H1 (cell line): ENCODE results near the gene VDR. TPM values are rescaled to one million over a fixed set of nuclear protein-coding genes. Genes with fewer than 3 reads are reported as not detected.

Experiments
- CTCF ChIA-PET: fragments of 300-600 bp; sonication (Branson Sonifier 250); formaldehyde crosslinking; loops from one replicate; lab custom pipeline; 2021; ENCODE audit not compliant: partially characterized antibody; lab: Charles Lee
- POLR2A ChIA-PET: fragments of 300-600 bp; sonication (Branson Sonifier 250); formaldehyde crosslinking; loops from one replicate; lab custom pipeline; 2021; ENCODE audit warnings: inconsistent platforms; ENCODE audit not compliant: partially characterized antibody; lab: Charles Lee
- DNase-seq, 2 experiments: peaks; one replicate each; pipeline versions ENCODE4 v3.0.0 to v3.0.0-alpha.2; 2010 to 2022; ENCODE audit warnings: low spot score in 2 of 2, low read depth in 1 of 2, mixed read lengths in 1 of 2
- FAIRE-seq: peaks from 2 replicates; lab custom pipeline; 2011; peaks lifted over from hg19 to GRCh38; lab: Jason Lieb, UNC
- H2AFZ ChIP-seq: 2 replicates; pipeline ENCODE4 v1.8.1; 2012; ENCODE audit warnings: low read length, inconsistent platforms
- H2AK5ac ChIP-seq: 2 replicates; pipeline ENCODE4 v1.6.1; 2013; ENCODE audit warnings: low read depth, low read length
- H2BK120ac ChIP-seq: replicated peaks from 2 replicates; pipeline ENCODE3; 2013; ENCODE audit warnings: low read depth, low read length, inconsistent platforms
- H2BK12ac ChIP-seq: 2 replicates; pipeline ENCODE4 v1.6.1; 2013; ENCODE audit warnings: low read depth, low read length
- H2BK15ac ChIP-seq: 2 replicates; pipeline ENCODE4 v1.6.1; 2013; ENCODE audit warnings: low read length
- H2BK20ac ChIP-seq: 2 replicates; pipeline ENCODE4 v1.6.1; 2013; ENCODE audit warnings: low read length
- H2BK5ac ChIP-seq: 2 replicates; pipeline ENCODE4 v1.6.1; 2013; ENCODE audit warnings: low read depth, low read length
- H3K14ac ChIP-seq: 2 replicates; pipeline ENCODE4 v1.6.1; 2013; ENCODE audit warnings: inconsistent platforms; ENCODE audit not compliant: insufficient read length
- H3K18ac ChIP-seq: 2 replicates; pipeline ENCODE4 v1.6.1; 2013; ENCODE audit warnings: low read length; ENCODE audit errors: extremely low read depth
- H3K23ac ChIP-seq: 2 replicates; pipeline ENCODE4 v1.6.1; 2013; ENCODE audit warnings: inconsistent platforms; ENCODE audit not compliant: insufficient read length
- H3K23me2 ChIP-seq: 2 replicates; pipeline ENCODE4 v1.6.1; 2013; ENCODE audit warnings: low read depth, low read length
- H3K27ac ChIP-seq: 2 replicates; pipeline ENCODE4 v1.6.1; 2011; ENCODE audit warnings: low read depth, low read length, inconsistent platforms
- H3K27me3 ChIP-seq, 4 experiments: replicated peaks in 1 of 4; 1 replicate in 1 of 4; 2 replicates in 3 of 4; pipeline versions ENCODE4 v1.6.1 to v1.8.1; 2011 to 2013; ENCODE audit warnings: low read length in 3 of 4, mild to moderate bottlenecking in 3 of 4, inconsistent platforms in 2 of 4, mixed read lengths in 2 of 4, moderate library complexity in 1 of 4; ENCODE audit not compliant: control insufficient read depth in 3 of 4, insufficient read depth in 3 of 4; ENCODE audit errors: extremely low read depth in 1 of 4
- H3K36me3 ChIP-seq, 4 experiments: 2 replicates each; pipeline versions ENCODE4 v1.6.1 to v1.8.1; 2011 to 2013; ENCODE audit warnings: mild to moderate bottlenecking in 4 of 4, low read length in 3 of 4, moderate library complexity in 2 of 4, control low read depth in 1 of 4, inconsistent platforms in 1 of 4; ENCODE audit not compliant: insufficient read depth in 4 of 4, control insufficient read depth in 2 of 4
- H3K4ac ChIP-seq: replicated peaks from 2 replicates; pipeline ENCODE3; 2013; ENCODE audit warnings: low read length, low read depth, mixed read lengths, inconsistent platforms; ENCODE audit not compliant: insufficient read length
- H3K4me1 ChIP-seq, 4 experiments: replicated peaks in 1 of 4; 1 replicate in 1 of 4; 2 replicates in 3 of 4; pipeline versions ENCODE4 v1.6.1 to v1.8.1; 2011 to 2013; ENCODE audit warnings: low read length in 3 of 4, inconsistent platforms in 2 of 4, mixed read lengths in 1 of 4; ENCODE audit not compliant: insufficient read depth in 4 of 4, control insufficient read depth in 3 of 4
- H3K4me2 ChIP-seq, 2 experiments: 2 replicates each; pipeline versions ENCODE4 v1.6.1 to v1.8.1; 2011 to 2013; ENCODE audit warnings: low read depth in 2 of 2, low read length in 2 of 2, control low read depth in 1 of 2, inconsistent platforms in 1 of 2, mild to moderate bottlenecking in 1 of 2; ENCODE audit not compliant: insufficient read depth in 1 of 2
- H3K4me3 ChIP-seq, 4 experiments: fragments of 200-600, 300-600 bp in 1 of 4; sonication (generic), shearing (Covaris generic), sonication (Bioruptor Twin) in 1 of 4; 2 replicates each; pipeline versions ENCODE4 v1.5.1 to v1.8.1; 2011 to 2016; ENCODE audit warnings: low read length in 4 of 4, low read depth in 3 of 4, control low read depth in 2 of 4, inconsistent platforms in 2 of 4, mild to moderate bottlenecking in 2 of 4, mixed read lengths in 1 of 4, moderate library complexity in 1 of 4; ENCODE audit not compliant: insufficient read depth in 2 of 4; ENCODE audit errors: extremely low read depth in 1 of 4
- H3K56ac ChIP-seq: replicated peaks from 2 replicates; pipeline ENCODE3; 2013; ENCODE audit warnings: low read depth, mild to moderate bottlenecking, mixed read lengths, low read length, inconsistent platforms; ENCODE audit not compliant: insufficient read length
- H3K79me1 ChIP-seq: 2 replicates; pipeline ENCODE4 v1.6.1; 2013; ENCODE audit warnings: low read depth, low read length, control low read depth
- H3K79me2 ChIP-seq, 2 experiments: 2 replicates each; pipeline versions ENCODE4 v1.6.1 to v1.8.1; 2012 to 2013; ENCODE audit warnings: low read length in 2 of 2, mild to moderate bottlenecking in 2 of 2, inconsistent platforms in 1 of 2; ENCODE audit not compliant: insufficient read depth in 2 of 2, control insufficient read depth in 1 of 2
- H3K9ac ChIP-seq, 4 experiments: replicated peaks in 1 of 4; 1 replicate in 1 of 4; 2 replicates in 3 of 4; pipeline versions ENCODE4 v1.6.1 to v1.8.1; 2011 to 2013; ENCODE audit warnings: low read depth in 3 of 4, low read length in 3 of 4, control low read depth in 2 of 4, mild to moderate bottlenecking in 2 of 4, moderate library complexity in 2 of 4, inconsistent platforms in 1 of 4; ENCODE audit errors: extremely low read depth in 1 of 4
- H3K9me3 ChIP-seq, 2 experiments: 2 replicates each; pipeline versions ENCODE4 v1.6.1 to v1.8.1; 2012 to 2013; ENCODE audit warnings: mild to moderate bottlenecking in 2 of 2, moderate library complexity in 2 of 2, control low read depth in 1 of 2, inconsistent platforms in 1 of 2, low read depth in 1 of 2, low read length in 1 of 2, mixed read lengths in 1 of 2; ENCODE audit not compliant: insufficient read depth in 2 of 2
- H4K20me1 ChIP-seq, 2 experiments: replicated peaks in 1 of 2; 2 replicates each; pipeline versions ENCODE3 to v1.8.1; 2011 to 2013; ENCODE audit warnings: inconsistent platforms in 2 of 2, low read length in 2 of 2, mild to moderate bottlenecking in 1 of 2; ENCODE audit not compliant: insufficient read depth in 2 of 2, control insufficient read depth in 1 of 2
- H4K5ac ChIP-seq: 2 replicates; pipeline ENCODE4 v1.6.1; 2013; ENCODE audit warnings: low read length, low read depth, mixed read lengths, inconsistent platforms; ENCODE audit not compliant: insufficient read length
- H4K8ac ChIP-seq: 2 replicates; pipeline ENCODE4 v1.8.0; 2013; ENCODE audit warnings: mild to moderate bottlenecking, moderate library complexity, low read length, inconsistent platforms; ENCODE audit not compliant: insufficient read depth; ENCODE audit errors: extremely low read depth
- H4K91ac ChIP-seq: replicated peaks from 2 replicates; pipeline ENCODE3; 2013; ENCODE audit warnings: low read length, mixed read lengths, inconsistent platforms; ENCODE audit not compliant: insufficient read length
- CHD1 ChIP-seq: IDR thresholded peaks from 2 replicates; pipeline ENCODE4 v1.6.1; 2012; ENCODE audit warnings: low read depth, low read length, improper control_type of control experiment
- CHD2 ChIP-seq: IDR thresholded peaks from 2 replicates; pipeline ENCODE4 v1.6.1; 2012; ENCODE audit warnings: low read length, improper control_type of control experiment
- CTCF ChIP-seq, 3 experiments: IDR thresholded peaks; 1 replicate in 2 of 3; 2 replicates in 1 of 3; pipeline versions ENCODE4 v1.5.1 to v1.6.1; 2011; ENCODE audit warnings: low read length in 3 of 3, mild to moderate bottlenecking in 3 of 3, inconsistent platforms in 2 of 3, low read depth in 1 of 3, moderate library complexity in 1 of 3; ENCODE audit not compliant: insufficient read depth in 1 of 3; ENCODE audit errors: control extremely low read depth in 1 of 3
- KDM5A ChIP-seq: fragments of 200-600 bp; IDR thresholded peaks from 2 replicates; pipeline ENCODE4 v1.7.1; 2012; ENCODE audit warnings: mild to moderate bottlenecking, low read length, inconsistent platforms, mixed read lengths
- MAFK ChIP-seq: IDR thresholded peaks from 2 replicates; pipeline ENCODE4 v1.6.1; 2012; ENCODE audit warnings: low read depth, mild to moderate bottlenecking, improper control_type of control experiment, low read length
- NANOG ChIP-seq: IDR thresholded peaks from 2 replicates; pipeline ENCODE4 v1.6.1; 2011; ENCODE audit warnings: low read length, low read depth, mild to moderate bottlenecking, inconsistent platforms; ENCODE audit not compliant: insufficient read depth, poor library complexity, severe bottlenecking
- POU5F1 ChIP-seq: IDR thresholded peaks from 2 replicates; pipeline ENCODE4 v1.6.1; 2011; ENCODE audit warnings: low read depth, mild to moderate bottlenecking, low read length, moderate library complexity
- RAD21 ChIP-seq, 2 experiments: IDR thresholded peaks in 1 of 2; conservative IDR thresholded peaks in 1 of 2; 2 replicates each; pipeline ENCODE4 v1.6.1; 2011; ENCODE audit warnings: low read depth in 2 of 2, low read length in 2 of 2, improper control_type of control experiment in 1 of 2, inconsistent platforms in 1 of 2, mild to moderate bottlenecking in 1 of 2, moderate library complexity in 1 of 2
- TAF1 ChIP-seq: IDR thresholded peaks from 2 replicates; pipeline ENCODE4 v1.6.1; 2011; ENCODE audit warnings: mild to moderate bottlenecking, low read depth, low read length
- TAF7 ChIP-seq: optimal IDR thresholded peaks from 2 replicates; pipeline ENCODE3; 2011; ENCODE audit warnings: low read depth, mild to moderate bottlenecking, inconsistent platforms, low read length, moderate library complexity, borderline replicate concordance
- TBP ChIP-seq: IDR thresholded peaks from 2 replicates; pipeline ENCODE4 v1.6.1; 2011; ENCODE audit warnings: low read depth, low read length, improper control_type of control experiment
- YY1 ChIP-seq: IDR thresholded peaks from 2 replicates; pipeline ENCODE4 v1.6.1; 2011; ENCODE audit warnings: low read depth, mild to moderate bottlenecking, low read length
- WGBS, 2 experiments: shearing (Covaris generic) in 1 of 2; methylation state at CpG; one replicate each; pipeline versions ENCODE4 v1.1.6 to v1.1.7; 2013 to 2015; ENCODE audit warnings: low lambda C conversion rate in 2 of 2, mixed read lengths in 2 of 2, inconsistent platforms in 1 of 2, low coverage in 1 of 2, missing lambda C conversion rate in 1 of 2; ENCODE audit not compliant: insufficient replicate concordance in 2 of 2, insufficient coverage in 1 of 2, insufficient read length in 1 of 2; ENCODE audit errors: extremely low coverage in 1 of 2, missing lambda C conversion rate in 1 of 2; 5-methylcytosine and 5-hydroxymethylcytosine counted together
- polyA plus RNA-seq, 7 experiments: library from polyadenylated mRNA; depleted of rRNA in 3 of 7; stranded (reverse) in 5 of 7; unstranded in 2 of 7; fragments of >200 nt in 5 of 7; fragments of 200-250 nt in 2 of 7; gene quantifications; 1 replicate in 5 of 7; 2 replicates in 1 of 7; 4 replicates in 1 of 7; pipeline versions ENCODE4 v1.2.1 to v1.2.3, GENCODE V29; 2011 to 2013; ENCODE audit warnings: missing spikeins in 2 of 7, mixed read lengths in 2 of 7
- total RNA-seq: library from RNA; stranded (reverse); fragmentation: NEBNext Ultra II Directional; extraction: Animal tissue kit (Norgen Biotek cat#: 25700); gene quantifications from 2 replicates; pipeline ENCODE4 v1.2.1, GENCODE V29; 2021

VDR gene
- total and polyA plus RNA-seq, 2 of the 8 experiments (the other 6 are each of a cell fraction or from before 2014, with no cell fraction given), result 0.44 to 0.65 TPM

- no peaks in the 10 kb centered on the region for H4K20me1 ChIP-seq
- no peaks in the 10 kb centered on the region for H3K23me2 ChIP-seq
- DNase-seq (no peak), FAIRE-seq (no peak)
- H3K4me3 ChIP-seq, result no peak overlapping the region
- H4K8ac ChIP-seq, result no peak overlapping the region
- H3K27me3 ChIP-seq, result no peaks in the 10 kb centered on the region; a peak in 1 of 7 replicates
- H2AK5ac ChIP-seq, result no peak overlapping the region
- no peak overlapping the region for H3K23ac ChIP-seq
- H2BK12ac ChIP-seq, result no peak overlapping the region
- no peak overlapping the region for H2BK5ac ChIP-seq
- H4K5ac ChIP-seq, result no peak overlapping the region
- no peak overlapping the region for H3K4ac ChIP-seq
- H2AFZ ChIP-seq, result no peak overlapping the region
- H3K18ac ChIP-seq, result no peak overlapping the region
- ChIA-PET CTCF (interaction anchor here (1.5 to 6.5 kb wide), 2 partner anchors 12 to 38 kb away, joined by 5 to 37 read pairs; no protein-coding TSS in a partner anchor), POLR2A (no interaction called here)
- no peak overlapping the region for H3K56ac ChIP-seq
- 84% methylated on average over 3 of the region's 3 CpGs; no CpG with 5 or more reads in 1 of the 2 experiments for WGBS, 2 experiments
- no peak overlapping the region for H2BK15ac ChIP-seq
- H3K14ac ChIP-seq, result no peak overlapping the region
- H3K4me1 ChIP-seq, result peaks cover 0 to 5% (median 1%) of the 10 kb centered on the region in 4 experiments; a peak in 4 of 7 replicates
- no peaks in the 10 kb centered on the region; a peak in 1 of 8 replicates for H3K36me3 ChIP-seq
- H4K91ac ChIP-seq, result no peak overlapping the region
- no peak overlapping the region for H3K27ac ChIP-seq
- no peaks in the 10 kb centered on the region for H3K79me2 ChIP-seq
- no peaks in the 10 kb centered on the region for H3K79me1 ChIP-seq
- no peaks in the 10 kb centered on the region for H3K9me3 ChIP-seq
- no peak overlapping the region for H3K9ac ChIP-seq
- H2BK20ac ChIP-seq, result no peak overlapping the region
- H2BK120ac ChIP-seq, result no peak overlapping the region
- H3K4me2 ChIP-seq, result no peak overlapping the region
- TF ChIP-seq KDM5A, result no peak
- no peak for TF ChIP-seq TAF7
- TF ChIP-seq TBP, result no peak
- TF ChIP-seq POU5F1, result no peak
- TF ChIP-seq CHD2, result no peak
- TF ChIP-seq TAF1, result no peak
- no peak for TF ChIP-seq CTCF (IDR thresholded peaks at IDR 0.05; ENCODE audit: control extremely low read depth in 1 of 3, insufficient read depth in 1 of 3, low read depth in 1 of 3, low read length in 3 of 3)
- no peak for TF ChIP-seq CHD1
- no peak for TF ChIP-seq YY1
- no peak for TF ChIP-seq RAD21 (IDR thresholded peaks at IDR 0.05 in 1 of 2, conservative IDR thresholded peaks at IDR 0.05 in 1 of 2; ENCODE audit: low read depth in 2 of 2, low read length in 2 of 2)
- no peak for TF ChIP-seq NANOG
- TF ChIP-seq MAFK, result no peak
These were observed 17.3 kb downstream of the VDR start for GRCh38 chr12:47887529-47887928.
